OCI-LY7 (cell line): ENCODE data around the gene IKZF3.

Source experiments
- EZH2phosphoT487 ChIP-seq: fragments of 200-600 bp; sonication (generic); IDR thresholded peaks from 2 replicates; pipeline ENCODE4 v1.6.1; 2018; ENCODE audit warnings: low read depth, borderline replicate concordance, mild to moderate bottlenecking, mixed run types, antibody characterized with exemption, low read length, moderate library complexity, mixed read lengths
- TF ChIP-seq, protein P1 (sequence below): fragments of 200-600 bp; sonication (generic); conservative IDR thresholded peaks from 2 replicates; pipeline ENCODE4 v1.5.1; 2014; ENCODE audit warnings: mild to moderate bottlenecking, antibody characterized with exemption, low read length, moderate library complexity, mixed read lengths

DNA sequence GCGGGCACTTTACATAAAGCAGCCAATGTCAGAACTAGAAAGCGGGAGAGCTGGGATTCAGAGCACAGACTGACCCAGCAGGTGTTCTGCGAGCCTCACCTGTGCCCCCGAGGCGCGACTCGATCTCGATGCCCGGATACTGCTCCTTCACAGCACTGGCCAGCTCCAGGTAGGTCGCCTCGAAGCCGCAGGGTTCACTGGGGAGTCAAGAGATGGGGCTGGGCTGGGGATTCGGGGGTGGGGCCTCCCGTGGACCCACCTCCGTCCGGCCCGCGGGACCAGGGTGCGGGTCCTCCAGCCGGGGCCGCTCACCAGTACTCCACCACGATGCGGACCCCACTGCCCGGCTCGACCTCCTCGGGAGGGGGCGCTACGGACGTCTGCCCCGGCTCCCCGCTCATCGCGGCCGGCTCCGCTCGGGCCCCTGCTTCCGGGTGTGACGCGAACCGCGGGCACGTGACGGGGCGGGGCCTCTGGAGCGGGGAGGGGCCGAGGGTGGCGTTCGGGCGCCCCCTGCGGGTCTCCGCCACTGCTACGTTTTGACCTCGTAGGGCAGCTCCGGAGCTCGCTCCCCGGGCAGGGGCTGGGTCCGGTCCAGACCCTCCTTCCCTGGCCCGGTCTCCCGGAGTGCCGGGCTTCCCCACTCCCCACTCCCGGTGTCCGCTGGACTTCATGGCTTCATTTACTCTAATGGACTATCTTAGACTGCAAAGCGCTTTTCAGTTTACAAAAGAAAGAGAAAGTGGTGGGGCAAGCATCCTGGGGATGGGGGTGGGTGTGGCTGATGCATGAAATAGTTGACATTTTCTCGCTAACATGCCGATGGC is 133.8 kb downstream of the IKZF3 start, which contains the start of gene MIEN1:
- TF ChIP-seq, protein P1, sequence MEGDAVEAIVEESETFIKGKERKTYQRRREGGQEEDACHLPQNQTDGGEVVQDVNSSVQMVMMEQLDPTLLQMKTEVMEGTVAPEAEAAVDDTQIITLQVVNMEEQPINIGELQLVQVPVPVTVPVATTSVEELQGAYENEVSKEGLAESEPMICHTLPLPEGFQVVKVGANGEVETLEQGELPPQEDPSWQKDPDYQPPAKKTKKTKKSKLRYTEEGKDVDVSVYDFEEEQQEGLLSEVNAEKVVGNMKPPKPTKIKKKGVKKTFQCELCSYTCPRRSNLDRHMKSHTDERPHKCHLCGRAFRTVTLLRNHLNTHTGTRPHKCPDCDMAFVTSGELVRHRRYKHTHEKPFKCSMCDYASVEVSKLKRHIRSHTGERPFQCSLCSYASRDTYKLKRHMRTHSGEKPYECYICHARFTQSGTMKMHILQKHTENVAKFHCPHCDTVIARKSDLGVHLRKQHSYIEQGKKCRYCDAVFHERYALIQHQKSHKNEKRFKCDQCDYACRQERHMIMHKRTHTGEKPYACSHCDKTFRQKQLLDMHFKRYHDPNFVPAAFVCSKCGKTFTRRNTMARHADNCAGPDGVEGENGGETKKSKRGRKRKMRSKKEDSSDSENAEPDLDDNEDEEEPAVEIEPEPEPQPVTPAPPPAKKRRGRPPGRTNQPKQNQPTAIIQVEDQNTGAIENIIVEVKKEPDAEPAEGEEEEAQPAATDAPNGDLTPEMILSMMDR = peak; percentile 90
- no peak for TF ChIP-seq EZH2phosphoT487
